ENCODE data around the gene FCGBP.
A peak's percentile ranks its signal among the peaks of the same experiment; 100 is the strongest.

Gene FCGBP

DNA sequence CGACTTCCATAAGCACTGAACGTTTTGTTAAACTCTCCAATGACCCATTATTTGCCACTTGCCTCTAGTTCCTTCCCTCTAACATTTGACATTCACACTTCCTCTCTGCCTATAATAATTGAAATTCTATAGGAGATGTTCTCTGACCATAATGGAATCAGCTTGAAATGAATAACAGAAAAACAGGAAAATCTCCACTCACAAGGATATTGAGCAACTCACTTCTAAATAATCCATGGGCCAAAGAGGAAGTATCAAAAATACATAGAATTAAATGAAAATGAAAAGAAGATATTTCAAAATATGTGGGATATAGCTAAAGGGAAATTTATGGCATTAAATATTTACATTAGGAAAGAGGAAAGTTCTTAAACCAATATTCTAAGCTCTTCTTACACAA, 3.4 kb upstream of the FCGBP start:
- H3K9me3 Mint-ChIP-seq: peaks cover 3% of the 10 kb centered on the region
- ATAC-seq (ENCODE audit: low read depth) (no peak), DNase-seq (ENCODE audit: low spot score in 2 of 2) (no peak)
- peaks cover 5% of the 10 kb centered on the region for H3K36me3 Mint-ChIP-seq
- H3K27me3 Mint-ChIP-seq: no peaks in the 10 kb centered on the region
- no peak overlapping the region for H3K4me3 Mint-ChIP-seq
- no peak overlapping the region for H3K27ac Mint-ChIP-seq
- peaks cover 47% of the 10 kb centered on the region for H3K4me1 Mint-ChIP-seq

DNA sequence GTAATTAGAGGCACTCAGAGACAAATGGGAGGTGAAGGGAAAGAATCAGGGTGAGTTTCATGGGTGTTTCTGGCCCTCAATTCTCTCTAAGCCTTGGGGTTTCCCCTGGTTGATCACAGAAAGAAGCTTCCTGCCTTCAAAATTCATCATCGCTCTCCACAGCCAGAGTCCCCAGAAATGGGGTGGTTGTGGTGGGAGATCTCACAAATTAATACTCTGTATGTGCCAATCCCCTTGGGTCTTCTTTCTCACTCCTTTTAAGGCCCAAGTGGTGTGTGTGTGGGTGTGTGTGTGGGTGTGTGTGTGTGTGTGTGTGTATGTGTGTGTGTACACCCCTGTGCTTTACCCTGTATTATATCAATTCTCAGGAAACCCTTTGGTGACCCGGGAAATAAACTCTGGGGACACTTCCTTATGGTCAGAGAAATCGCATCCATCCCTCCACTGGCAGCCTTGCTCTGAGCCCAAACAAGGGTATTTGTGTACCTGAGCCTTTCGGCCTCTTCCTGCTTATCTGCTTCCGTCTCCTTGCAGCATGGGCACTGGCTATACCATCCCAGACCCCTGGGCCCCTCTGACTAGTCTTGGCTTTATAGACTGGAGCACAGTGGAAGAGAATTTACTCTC, 2.8 kb upstream of the FCGBP start:
- no peak overlapping the region for H3K27ac Mint-ChIP-seq
- ATAC-seq (ENCODE audit: low read depth): no peak

DNA sequence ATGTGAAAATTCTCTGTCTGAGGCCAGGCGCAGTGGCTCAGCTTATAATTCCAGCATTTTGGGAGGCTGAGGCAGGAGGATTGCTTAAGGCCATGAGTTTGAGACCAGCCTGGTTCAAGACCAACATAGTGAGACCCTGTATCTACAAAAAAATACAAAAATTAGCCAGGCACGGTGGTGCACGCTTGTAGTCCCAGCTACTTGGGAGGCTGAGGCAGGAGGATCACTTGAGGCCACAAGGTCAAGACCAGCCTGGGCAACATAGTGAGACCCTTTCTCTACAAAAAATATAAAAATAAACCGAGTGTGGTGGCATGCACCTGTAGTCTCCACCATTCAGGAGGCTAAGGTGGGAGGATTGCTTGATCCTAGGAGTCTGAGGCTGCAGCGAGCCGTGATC, 2.2 kb upstream of the FCGBP start:
- peaks cover 3% of the 10 kb centered on the region for H3K9me3 Mint-ChIP-seq
- ATAC-seq (ENCODE audit: low read depth) (no peak), DNase-seq (ENCODE audit: low spot score in 2 of 2) (no peak)
- no peak overlapping the region for H3K4me3 Mint-ChIP-seq
- H3K4me1 Mint-ChIP-seq: peaks cover 37% of the 10 kb centered on the region
- H3K27me3 Mint-ChIP-seq: no peaks in the 10 kb centered on the region
- peaks cover 5% of the 10 kb centered on the region for H3K36me3 Mint-ChIP-seq
- H3K27ac Mint-ChIP-seq: no peak overlapping the region

More for the DNA sequence above, 2.8 kb upstream of the FCGBP start:
- DNase-seq (ENCODE audit: low spot score in 2 of 2): no peak
- H3K4me3 Mint-ChIP-seq: no peak overlapping the region
- peaks cover 43% of the 10 kb centered on the region for H3K4me1 Mint-ChIP-seq
- peaks cover 3% of the 10 kb centered on the region for H3K9me3 Mint-ChIP-seq
- H3K27me3 Mint-ChIP-seq: no peaks in the 10 kb centered on the region
- peaks cover 5% of the 10 kb centered on the region for H3K36me3 Mint-ChIP-seq

DNA sequence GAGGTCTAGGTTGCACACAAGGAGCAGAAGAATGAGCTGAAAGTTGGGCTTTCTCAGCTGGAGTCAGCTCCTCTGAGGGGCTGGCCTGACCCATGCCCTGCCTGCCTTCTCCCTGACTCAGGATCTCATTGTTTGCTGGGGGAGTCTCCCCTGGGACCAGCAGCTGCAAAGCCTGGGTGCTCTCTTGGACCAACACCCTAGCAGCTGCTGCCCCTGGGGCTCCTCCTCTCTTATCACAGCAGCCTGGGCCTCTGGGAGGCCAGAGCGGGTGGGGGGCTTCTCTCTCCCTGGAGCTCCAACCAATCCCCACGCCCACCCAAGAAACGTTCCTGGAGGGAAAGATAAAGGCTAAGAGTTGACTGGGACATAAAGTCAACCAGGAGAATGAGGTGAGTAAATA, 1.6 kb upstream of the FCGBP start:
- H3K27me3 Mint-ChIP-seq: no peaks in the 10 kb centered on the region
- peak overlapping the region; percentile 12 for H3K4me3 Mint-ChIP-seq
- no peak for DNase-seq (ENCODE audit: low spot score in 2 of 2)
- H3K27ac Mint-ChIP-seq: peak overlapping the region; percentile 10
- peaks cover 3% of the 10 kb centered on the region for H3K9me3 Mint-ChIP-seq
- ATAC-seq (ENCODE audit: low read depth): no peak
- peaks cover 5% of the 10 kb centered on the region for H3K36me3 Mint-ChIP-seq
- peaks cover 31% of the 10 kb centered on the region for H3K4me1 Mint-ChIP-seq

DNA sequence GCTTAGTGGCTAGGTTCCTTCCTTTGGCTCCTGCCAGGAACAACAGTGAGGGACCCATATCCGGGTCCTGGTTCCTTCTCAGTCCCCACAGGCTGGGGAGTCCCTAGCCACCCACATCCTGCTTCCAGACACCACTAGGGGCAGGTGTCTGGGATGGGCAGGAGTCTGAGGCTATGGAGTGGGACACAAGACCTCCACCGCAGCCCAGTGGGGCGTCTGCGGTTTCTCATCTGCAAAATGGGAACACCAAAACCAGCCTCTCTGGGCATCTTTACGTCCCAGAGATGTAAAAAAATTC, 879 bp upstream of the FCGBP start:
- H3K27ac Mint-ChIP-seq: no peak overlapping the region
- peaks cover 3% of the 10 kb centered on the region for H3K36me3 Mint-ChIP-seq
- H3K9me3 Mint-ChIP-seq: peaks cover under 1% of the 10 kb centered on the region
- ATAC-seq (ENCODE audit: low read depth): no peak
- DNase-seq (ENCODE audit: low spot score in 2 of 2): no peak
- peak overlapping the region; percentile 17 for H3K4me3 Mint-ChIP-seq
- no peaks in the 10 kb centered on the region for H3K27me3 Mint-ChIP-seq
- H3K4me1 Mint-ChIP-seq: peaks cover 26% of the 10 kb centered on the region

DNA sequence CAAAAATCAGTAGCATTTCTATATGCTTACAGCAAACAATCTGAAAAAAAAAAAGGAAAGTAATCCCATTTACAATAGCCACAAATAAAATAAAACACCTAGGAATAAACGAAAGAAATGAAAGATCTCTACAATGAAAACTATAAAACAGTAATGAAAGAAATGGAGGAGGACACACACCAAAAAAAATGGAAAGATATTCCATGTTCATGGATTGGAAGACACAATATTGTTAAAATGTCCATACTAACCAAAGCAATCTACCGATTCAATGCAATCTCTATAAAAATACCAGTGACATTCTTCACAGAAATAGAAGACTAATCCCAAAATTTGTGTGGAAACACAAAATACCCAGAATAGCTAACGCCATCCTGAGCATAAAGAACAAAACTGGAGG, 4.7 kb downstream of the FCGBP start:
- ATAC-seq (ENCODE audit: low read depth) (no peak), DNase-seq (ENCODE audit: low spot score in 2 of 2) (no peak)
- no peak overlapping the region for H3K4me3 Mint-ChIP-seq
- H3K27me3 Mint-ChIP-seq: no peaks in the 10 kb centered on the region
- H3K36me3 Mint-ChIP-seq: peaks cover 2% of the 10 kb centered on the region
- H3K4me1 Mint-ChIP-seq: peaks cover 8% of the 10 kb centered on the region
- H3K27ac Mint-ChIP-seq: no peak overlapping the region
- H3K9me3 Mint-ChIP-seq: no peaks in the 10 kb centered on the region

DNA sequence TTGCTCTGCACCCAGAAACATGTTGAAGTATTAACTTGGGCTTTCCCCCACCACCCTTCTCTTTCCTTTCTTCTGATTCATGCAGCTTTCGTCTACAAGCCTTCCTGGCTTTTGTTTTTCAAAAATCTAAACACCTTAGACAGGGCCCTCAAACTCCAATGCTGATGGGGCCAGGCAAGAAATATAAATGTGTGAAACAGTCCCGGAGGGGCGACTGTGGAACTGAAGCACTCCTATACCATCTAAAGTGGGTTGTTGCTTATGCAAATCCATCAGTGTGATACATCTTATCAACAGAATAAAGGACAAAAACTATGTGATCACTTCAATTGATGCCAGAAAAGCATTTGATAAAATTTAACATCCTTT, 6.1 kb downstream of the FCGBP start:
- Mint-ChIP-seq H3K27ac (no peak overlapping the region), H3K9me3 (no peaks in the 10 kb centered on the region), H3K4me1 (peaks cover 4% of the 10 kb centered on the region), H3K4me3 (no peak overlapping the region), H3K36me3 (peaks cover 2% of the 10 kb centered on the region), H3K27me3 (no peaks in the 10 kb centered on the region)
- DNase-seq (ENCODE audit: low spot score in 2 of 2): no peak
- no peak for ATAC-seq (ENCODE audit: low read depth)

DNA sequence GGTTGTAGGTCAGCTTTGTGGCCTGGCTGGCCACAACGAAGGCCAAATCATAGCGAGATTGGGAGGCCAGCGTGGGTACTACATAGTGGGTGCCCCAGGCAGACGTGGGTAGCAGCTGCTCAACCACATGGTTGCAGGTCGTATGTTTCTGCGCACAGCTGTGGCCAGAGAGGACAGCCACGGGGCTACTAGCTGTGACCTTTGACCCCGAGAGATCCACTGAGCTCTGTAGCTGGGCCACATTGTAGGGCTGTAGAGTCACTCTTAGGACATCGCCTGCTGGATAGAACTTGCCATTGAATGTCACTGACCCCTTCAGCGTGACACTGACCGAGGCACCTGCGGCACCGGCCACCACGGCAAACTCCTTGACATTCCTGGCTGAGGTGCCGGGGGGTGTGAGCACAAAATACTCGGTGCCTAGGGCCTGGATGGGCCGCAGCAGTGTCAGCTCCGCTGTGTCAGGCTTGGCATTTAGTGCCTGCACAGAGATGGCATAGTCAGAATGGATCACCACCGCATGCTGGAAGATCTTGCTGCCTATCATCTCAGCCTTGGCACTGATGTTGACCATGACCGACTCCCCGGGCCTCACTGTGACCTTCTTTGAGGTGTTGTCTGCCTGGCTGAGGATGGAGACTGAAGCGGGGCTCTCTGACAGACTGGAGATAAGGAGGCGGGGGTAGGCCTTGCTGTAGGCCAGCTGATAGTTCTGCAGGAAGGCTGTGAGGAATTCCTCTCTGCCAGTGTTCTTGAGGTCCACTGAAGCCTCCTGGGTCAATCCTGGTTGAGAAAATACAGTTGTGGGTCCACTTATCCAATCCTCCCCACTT, 6.7 kb downstream of the FCGBP start:
- ATAC-seq (ENCODE audit: low read depth) (no peak), DNase-seq (ENCODE audit: low spot score in 2 of 2) (no peak)
- Mint-ChIP-seq H3K4me1 (peaks cover 4% of the 10 kb centered on the region), H3K4me3 (no peak overlapping the region), H3K27me3 (no peaks in the 10 kb centered on the region), H3K27ac (no peak overlapping the region), H3K36me3 (peaks cover 2% of the 10 kb centered on the region), H3K9me3 (no peaks in the 10 kb centered on the region)

DNA sequence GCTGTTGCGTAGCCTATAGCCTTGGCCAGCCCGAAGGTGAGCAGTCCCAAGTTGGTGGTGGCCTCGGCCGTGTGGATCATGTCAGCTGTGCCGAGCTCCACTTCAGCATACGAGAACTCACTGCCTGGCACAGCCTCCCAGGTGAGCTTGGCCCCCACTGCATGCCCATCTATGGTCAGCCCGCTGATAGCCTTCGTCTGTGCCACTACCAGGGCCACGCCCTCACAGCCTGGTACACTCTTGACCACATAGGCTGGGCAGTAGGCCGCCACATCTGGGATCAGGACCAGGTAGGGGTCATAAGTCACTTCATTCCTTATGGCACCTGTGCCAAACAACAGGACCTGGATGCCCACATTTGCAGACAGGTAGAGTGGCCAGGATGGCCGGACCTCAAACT, 7.4 kb downstream of the FCGBP start:
- Mint-ChIP-seq H3K9me3 (no peaks in the 10 kb centered on the region), H3K27ac (no peak overlapping the region), H3K4me1 (peaks cover 4% of the 10 kb centered on the region), H3K27me3 (no peaks in the 10 kb centered on the region), H3K36me3 (peaks cover 2% of the 10 kb centered on the region), H3K4me3 (no peak overlapping the region)
- no peak for DNase-seq (ENCODE audit: low spot score in 2 of 2)
- ATAC-seq (ENCODE audit: low read depth): no peak

DNA sequence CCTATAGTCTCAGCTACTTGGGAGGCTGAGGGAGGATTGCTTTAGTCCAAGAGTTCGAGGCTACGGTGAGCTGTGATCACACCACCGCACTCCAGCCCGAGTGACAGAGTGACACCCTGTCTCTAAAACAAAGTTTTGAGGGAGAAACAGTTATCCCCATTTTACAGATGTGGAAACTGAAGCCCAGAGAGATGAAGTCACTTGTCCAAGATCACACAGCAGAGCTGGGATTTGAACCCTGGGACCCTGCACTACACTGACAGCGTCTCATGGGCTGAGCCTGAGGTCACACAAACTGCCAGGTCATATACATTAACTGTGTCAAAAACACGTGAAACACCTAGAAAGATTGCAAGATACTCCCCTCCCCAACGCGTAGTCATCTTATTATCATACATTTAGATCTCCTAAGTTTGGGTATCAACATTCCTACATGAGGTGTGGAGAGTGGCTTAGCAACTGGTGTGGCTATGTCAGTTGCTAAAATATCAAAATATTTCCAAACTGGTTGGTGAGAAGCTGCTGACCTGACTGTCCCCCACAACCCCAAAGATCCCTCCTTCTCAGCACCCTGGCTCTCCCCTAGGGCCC, 8.2 kb downstream of the FCGBP start:
- Mint-ChIP-seq H3K4me1 (peaks cover 4% of the 10 kb centered on the region), H3K9me3 (no peaks in the 10 kb centered on the region), H3K27me3 (no peaks in the 10 kb centered on the region), H3K27ac (no peak overlapping the region), H3K4me3 (no peak overlapping the region), H3K36me3 (peaks cover 2% of the 10 kb centered on the region)
- DNase-seq (ENCODE audit: low spot score in 2 of 2) (no peak), ATAC-seq (ENCODE audit: low read depth) (no peak)

DNA sequence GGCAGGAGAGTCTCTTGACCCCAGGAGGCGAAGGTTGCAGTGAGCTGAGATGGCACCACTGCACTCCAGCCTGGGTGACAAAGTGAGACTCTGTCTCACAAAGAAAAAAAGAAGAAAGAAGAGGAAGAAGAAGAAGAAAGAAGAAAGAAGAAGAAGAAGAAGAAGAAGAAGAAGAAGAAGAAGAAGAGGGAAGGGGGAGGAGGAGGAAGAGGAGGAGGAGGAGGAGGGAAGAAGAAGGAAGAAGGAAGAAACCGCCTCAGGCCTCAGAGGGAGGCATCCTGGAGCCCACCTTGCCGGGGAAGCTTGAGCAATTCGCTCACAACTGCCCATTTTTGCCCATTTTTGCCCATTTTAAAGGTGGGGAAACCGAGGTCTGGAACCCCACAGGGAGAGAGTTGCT, 9.5 kb downstream of the FCGBP start:
- H3K9me3 Mint-ChIP-seq: no peaks in the 10 kb centered on the region
- no peak overlapping the region for H3K4me3 Mint-ChIP-seq
- no peaks in the 10 kb centered on the region for H3K27me3 Mint-ChIP-seq
- H3K36me3 Mint-ChIP-seq: peaks cover 2% of the 10 kb centered on the region
- DNase-seq (ENCODE audit: low spot score in 2 of 2): no peak
- peaks cover 4% of the 10 kb centered on the region for H3K4me1 Mint-ChIP-seq
- ATAC-seq (ENCODE audit: low read depth): no peak
- no peak overlapping the region for H3K27ac Mint-ChIP-seq

DNA sequence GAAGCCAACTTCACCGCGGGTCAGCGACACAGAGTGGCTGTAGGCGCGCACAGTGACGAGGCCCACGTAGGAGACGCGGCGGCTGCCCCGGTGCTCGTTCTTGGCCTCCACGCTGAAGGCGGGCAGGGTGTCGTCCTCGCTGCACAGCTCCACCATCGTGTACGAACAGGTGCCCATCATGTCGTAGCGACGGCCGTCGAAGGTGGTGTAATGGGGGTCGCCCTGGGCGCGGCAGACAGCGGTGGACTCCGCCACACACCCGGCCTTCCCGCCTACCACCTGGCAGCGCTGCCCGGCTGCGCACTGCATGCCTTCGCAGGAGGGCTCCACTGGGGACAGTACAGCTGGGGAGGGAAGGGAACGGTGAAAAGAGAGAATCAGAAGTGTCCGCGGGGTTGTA, 10.0 kb downstream of the FCGBP start:
- ATAC-seq (ENCODE audit: low read depth) (no peak), DNase-seq (ENCODE audit: low spot score in 2 of 2) (no peak)
- H3K36me3 Mint-ChIP-seq: peaks cover 2% of the 10 kb centered on the region
- H3K27ac Mint-ChIP-seq: no peak overlapping the region
- H3K27me3 Mint-ChIP-seq: no peaks in the 10 kb centered on the region
- peaks cover 2% of the 10 kb centered on the region for H3K9me3 Mint-ChIP-seq
- peaks cover 4% of the 10 kb centered on the region for H3K4me1 Mint-ChIP-seq
- no peak overlapping the region for H3K4me3 Mint-ChIP-seq

DNA sequence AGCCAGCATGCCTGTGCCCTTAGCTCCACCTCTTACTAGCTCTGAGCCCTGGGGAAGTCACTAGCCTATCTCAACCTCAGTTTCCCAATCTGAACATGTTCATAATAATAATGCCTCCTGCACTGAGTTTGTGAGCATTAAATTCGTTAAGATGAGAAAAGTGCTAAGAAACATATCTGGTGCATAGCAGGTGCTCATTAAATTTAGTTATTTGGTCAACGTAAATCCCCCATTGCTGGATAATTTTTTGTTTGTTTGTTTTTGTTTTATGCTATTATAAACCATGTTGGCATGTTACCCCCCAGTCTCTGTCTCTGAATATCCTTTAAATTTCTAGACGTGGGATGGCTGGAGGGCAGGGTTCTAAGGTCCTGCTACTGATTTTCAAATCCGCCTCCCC, 10.6 kb downstream of the FCGBP start:
- peaks cover 2% of the 10 kb centered on the region for H3K36me3 Mint-ChIP-seq
- H3K4me1 Mint-ChIP-seq: peaks cover 4% of the 10 kb centered on the region
- H3K27ac Mint-ChIP-seq: no peak overlapping the region
- H3K4me3 Mint-ChIP-seq: no peak overlapping the region
- ATAC-seq (ENCODE audit: low read depth) (no peak), DNase-seq (ENCODE audit: low spot score in 2 of 2) (no peak)
- H3K27me3 Mint-ChIP-seq: no peaks in the 10 kb centered on the region
- peaks cover 2% of the 10 kb centered on the region for H3K9me3 Mint-ChIP-seq

DNA sequence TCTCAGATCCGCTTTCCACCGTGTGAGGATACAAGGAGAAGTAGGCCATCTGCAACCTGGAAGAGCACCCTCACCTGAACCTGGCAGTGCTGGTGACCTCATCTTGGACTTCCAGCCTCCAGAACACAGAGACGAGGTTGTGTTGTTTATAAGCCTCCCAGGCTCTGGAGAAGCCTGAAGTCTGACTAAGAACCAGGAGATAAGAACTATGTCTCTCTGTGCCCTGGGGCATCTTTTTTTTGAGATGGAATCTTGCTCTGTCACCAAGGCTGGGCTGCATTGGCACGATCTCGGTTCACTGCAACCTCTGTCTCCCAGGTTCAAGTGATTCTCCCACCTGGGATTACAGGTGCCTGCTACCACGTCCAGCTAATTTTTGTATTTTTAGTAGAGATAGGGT, 14.5 kb downstream of the FCGBP start:
- DNase-seq (ENCODE audit: low spot score in 2 of 2): no peak
- no peak for ATAC-seq (ENCODE audit: low read depth)
- no peak overlapping the region for H3K27ac Mint-ChIP-seq
- no peaks in the 10 kb centered on the region for H3K27me3 Mint-ChIP-seq
- H3K36me3 Mint-ChIP-seq: peaks cover 2% of the 10 kb centered on the region
- peaks cover 12% of the 10 kb centered on the region for H3K4me1 Mint-ChIP-seq
- H3K4me3 Mint-ChIP-seq: no peak overlapping the region
- peaks cover 2% of the 10 kb centered on the region for H3K9me3 Mint-ChIP-seq
